ENCODE measurements around the gene SCRN2. TPM values are rescaled to one million over a fixed set of nuclear protein-coding genes. Genes with fewer than 3 reads are reported as not detected.

The SCRN2 gene
- total and polyA plus RNA-seq, 2 of the 13 experiments (the other 11 are each of a cell fraction or from before 2014, with no cell fraction given): 21.7 to 29.5 TPM

DNA sequence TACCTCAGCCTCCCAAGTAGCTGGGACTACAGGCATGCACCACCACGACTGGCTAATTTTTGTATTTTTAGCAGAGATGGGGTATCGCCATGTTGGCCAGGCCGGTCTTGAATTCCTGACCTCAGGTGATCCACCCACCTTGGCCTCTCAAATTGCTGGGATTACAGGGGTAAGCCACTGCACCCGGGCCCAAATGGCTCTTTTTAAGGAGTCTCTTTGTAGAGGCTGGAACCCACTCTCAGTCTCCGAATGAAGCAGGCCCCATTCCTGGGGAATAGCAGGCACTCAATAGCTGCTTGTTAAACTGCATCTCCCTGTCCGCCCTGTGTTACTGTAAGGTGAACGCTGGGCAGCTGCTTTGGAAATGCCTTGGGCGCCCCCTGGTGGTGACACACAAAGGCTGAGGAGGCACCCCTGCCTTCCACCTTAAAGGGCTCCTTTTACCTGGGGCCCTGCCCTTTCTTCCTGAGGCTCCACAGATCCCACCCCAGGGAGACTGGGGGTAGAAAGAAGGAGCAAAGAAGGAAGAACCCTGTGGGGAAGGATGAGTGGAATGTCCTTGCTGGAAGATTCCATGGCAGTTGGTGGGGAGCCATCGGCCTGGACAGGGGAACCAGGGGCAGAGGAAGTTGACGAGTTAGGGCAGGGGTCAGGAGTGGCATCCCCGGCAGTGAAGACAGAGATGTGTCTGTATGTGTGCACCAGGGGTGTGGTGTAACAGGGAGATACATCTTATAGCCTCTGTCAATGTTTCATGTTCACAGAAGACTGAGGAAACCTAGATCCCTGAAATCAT lies 48.9 kb upstream of the SCRN2 start (continued):
- TF ChIP-seq, protein P1, sequence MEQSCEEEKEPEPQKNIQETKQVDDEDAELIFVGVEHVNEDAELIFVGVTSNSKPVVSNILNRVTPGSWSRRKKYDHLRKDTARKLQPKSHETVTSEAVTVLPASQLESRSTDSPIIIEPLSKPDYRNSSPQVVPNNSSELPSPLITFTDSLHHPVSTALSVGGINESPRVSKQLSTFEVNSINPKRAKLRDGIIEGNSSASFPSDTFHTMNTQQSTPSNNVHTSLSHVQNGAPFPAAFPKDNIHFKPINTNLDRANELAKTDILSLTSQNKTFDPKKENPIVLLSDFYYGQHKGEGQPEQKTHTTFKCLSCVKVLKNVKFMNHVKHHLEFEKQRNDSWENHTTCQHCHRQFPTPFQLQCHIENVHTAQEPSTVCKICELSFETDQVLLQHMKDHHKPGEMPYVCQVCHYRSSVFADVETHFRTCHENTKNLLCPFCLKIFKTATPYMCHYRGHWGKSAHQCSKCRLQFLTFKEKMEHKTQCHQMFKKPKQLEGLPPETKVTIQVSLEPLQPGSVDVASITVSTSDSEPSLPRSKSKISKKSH (CRISPR knock-in tag; IDR thresholded peaks at IDR 0.05; ENCODE audit: borderline replicate concordance): no peak
- TF ChIP-seq ZNF724P (CRISPR knock-in tag; IDR thresholded peaks at IDR 0.05; ENCODE audit: borderline replicate concordance): no peak
- TF ChIP-seq KAT2B (IDR thresholded peaks at IDR 0.05; ENCODE audit: borderline replicate concordance, low read depth, low read length): no peak
- TF ChIP-seq CHD4 (IDR thresholded peaks at IDR 0.05; ENCODE audit: borderline replicate concordance, low read length): no peak
- TF ChIP-seq, protein P2, sequence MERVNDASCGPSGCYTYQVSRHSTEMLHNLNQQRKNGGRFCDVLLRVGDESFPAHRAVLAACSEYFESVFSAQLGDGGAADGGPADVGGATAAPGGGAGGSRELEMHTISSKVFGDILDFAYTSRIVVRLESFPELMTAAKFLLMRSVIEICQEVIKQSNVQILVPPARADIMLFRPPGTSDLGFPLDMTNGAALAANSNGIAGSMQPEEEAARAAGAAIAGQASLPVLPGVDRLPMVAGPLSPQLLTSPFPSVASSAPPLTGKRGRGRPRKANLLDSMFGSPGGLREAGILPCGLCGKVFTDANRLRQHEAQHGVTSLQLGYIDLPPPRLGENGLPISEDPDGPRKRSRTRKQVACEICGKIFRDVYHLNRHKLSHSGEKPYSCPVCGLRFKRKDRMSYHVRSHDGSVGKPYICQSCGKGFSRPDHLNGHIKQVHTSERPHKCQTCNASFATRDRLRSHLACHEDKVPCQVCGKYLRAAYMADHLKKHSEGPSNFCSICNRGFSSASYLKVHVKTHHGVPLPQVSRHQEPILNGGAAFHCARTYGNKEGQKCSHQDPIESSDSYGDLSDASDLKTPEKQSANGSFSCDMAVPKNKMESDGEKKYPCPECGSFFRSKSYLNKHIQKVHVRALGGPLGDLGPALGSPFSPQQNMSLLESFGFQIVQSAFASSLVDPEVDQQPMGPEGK (CRISPR knock-in tag; IDR thresholded peaks at IDR 0.05): no peak
- TF ChIP-seq LCORL (IDR thresholded peaks at IDR 0.05): no peak
- TF ChIP-seq LCORL (CRISPR knock-in tag; IDR thresholded peaks at IDR 0.05): no peak
- TF ChIP-seq STAT5B (CRISPR knock-in tag; IDR thresholded peaks at IDR 0.05): no peak
- TF ChIP-seq, protein P3, sequence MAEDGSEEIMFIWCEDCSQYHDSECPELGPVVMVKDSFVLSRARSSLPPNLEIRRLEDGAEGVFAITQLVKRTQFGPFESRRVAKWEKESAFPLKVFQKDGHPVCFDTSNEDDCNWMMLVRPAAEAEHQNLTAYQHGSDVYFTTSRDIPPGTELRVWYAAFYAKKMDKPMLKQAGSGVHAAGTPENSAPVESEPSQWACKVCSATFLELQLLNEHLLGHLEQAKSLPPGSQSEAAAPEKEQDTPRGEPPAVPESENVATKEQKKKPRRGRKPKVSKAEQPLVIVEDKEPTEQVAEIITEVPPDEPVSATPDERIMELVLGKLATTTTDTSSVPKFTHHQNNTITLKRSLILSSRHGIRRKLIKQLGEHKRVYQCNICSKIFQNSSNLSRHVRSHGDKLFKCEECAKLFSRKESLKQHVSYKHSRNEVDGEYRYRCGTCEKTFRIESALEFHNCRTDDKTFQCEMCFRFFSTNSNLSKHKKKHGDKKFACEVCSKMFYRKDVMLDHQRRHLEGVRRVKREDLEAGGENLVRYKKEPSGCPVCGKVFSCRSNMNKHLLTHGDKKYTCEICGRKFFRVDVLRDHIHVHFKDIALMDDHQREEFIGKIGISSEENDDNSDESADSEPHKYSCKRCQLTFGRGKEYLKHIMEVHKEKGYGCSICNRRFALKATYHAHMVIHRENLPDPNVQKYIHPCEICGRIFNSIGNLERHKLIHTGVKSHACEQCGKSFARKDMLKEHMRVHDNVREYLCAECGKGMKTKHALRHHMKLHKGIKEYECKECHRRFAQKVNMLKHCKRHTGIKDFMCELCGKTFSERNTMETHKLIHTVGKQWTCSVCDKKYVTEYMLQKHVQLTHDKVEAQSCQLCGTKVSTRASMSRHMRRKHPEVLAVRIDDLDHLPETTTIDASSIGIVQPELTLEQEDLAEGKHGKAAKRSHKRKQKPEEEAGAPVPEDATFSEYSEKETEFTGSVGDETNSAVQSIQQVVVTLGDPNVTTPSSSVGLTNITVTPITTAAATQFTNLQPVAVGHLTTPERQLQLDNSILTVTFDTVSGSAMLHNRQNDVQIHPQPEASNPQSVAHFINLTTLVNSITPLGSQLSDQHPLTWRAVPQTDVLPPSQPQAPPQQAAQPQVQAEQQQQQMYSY (CRISPR knock-in tag; IDR thresholded peaks at IDR 0.05): no peak
- TF ChIP-seq, protein P4, sequence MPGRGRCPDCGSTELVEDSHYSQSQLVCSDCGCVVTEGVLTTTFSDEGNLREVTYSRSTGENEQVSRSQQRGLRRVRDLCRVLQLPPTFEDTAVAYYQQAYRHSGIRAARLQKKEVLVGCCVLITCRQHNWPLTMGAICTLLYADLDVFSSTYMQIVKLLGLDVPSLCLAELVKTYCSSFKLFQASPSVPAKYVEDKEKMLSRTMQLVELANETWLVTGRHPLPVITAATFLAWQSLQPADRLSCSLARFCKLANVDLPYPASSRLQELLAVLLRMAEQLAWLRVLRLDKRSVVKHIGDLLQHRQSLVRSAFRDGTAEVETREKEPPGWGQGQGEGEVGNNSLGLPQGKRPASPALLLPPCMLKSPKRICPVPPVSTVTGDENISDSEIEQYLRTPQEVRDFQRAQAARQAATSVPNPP (CRISPR knock-in tag; IDR thresholded peaks at IDR 0.05): no peak
- TF ChIP-seq, protein P5, sequence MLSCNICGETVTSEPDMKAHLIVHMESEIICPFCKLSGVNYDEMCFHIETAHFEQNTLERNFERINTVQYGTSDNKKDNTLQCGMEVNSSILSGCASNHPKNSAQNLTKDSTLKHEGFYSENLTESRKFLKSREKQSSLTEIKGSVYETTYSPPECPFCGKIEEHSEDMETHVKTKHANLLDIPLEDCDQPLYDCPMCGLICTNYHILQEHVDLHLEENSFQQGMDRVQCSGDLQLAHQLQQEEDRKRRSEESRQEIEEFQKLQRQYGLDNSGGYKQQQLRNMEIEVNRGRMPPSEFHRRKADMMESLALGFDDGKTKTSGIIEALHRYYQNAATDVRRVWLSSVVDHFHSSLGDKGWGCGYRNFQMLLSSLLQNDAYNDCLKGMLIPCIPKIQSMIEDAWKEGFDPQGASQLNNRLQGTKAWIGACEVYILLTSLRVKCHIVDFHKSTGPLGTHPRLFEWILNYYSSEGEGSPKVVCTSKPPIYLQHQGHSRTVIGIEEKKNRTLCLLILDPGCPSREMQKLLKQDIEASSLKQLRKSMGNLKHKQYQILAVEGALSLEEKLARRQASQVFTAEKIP (CRISPR knock-in tag; IDR thresholded peaks at IDR 0.05; ENCODE audit: borderline replicate concordance): no peak
- TF ChIP-seq ZNF205 (CRISPR knock-in tag; IDR thresholded peaks at IDR 0.05): peak; percentile 78; the same call in 1 of the 2 replicates
- no peak for TF ChIP-seq ZNF761 (CRISPR knock-in tag; conservative IDR thresholded peaks at IDR 0.05)
- peak; percentile 71 for TF ChIP-seq RXRB (CRISPR knock-in tag; IDR thresholded peaks at IDR 0.05; ENCODE audit: borderline replicate concordance)
- no peak for TF ChIP-seq ZNF10 (CRISPR knock-in tag; IDR thresholded peaks at IDR 0.05; ENCODE audit: borderline replicate concordance, low read depth)
- TF ChIP-seq ZNF530 (CRISPR knock-in tag; IDR thresholded peaks at IDR 0.05; ENCODE audit: low read depth): no peak
- TF ChIP-seq ZFY (CRISPR knock-in tag; IDR thresholded peaks at IDR 0.05): no peak
- no peak for TF ChIP-seq DR1 (CRISPR knock-in tag; IDR thresholded peaks at IDR 0.05)
- no peak for TF ChIP-seq ARNTL (CRISPR knock-in tag; IDR thresholded peaks at IDR 0.05)
- TF ChIP-seq IKZF1 (IDR thresholded peaks at IDR 0.05): no peak

Data from HepG2 (cell line).